Measurements from ENCODE around the gene PABPN1. TPM values are rescaled to one million over a fixed set of nuclear protein-coding genes. Genes with fewer than 3 reads are reported as not detected.

PABPN1 gene
- total and polyA plus RNA-seq, 4 donors: 40.9 to 59.6 (median 48.0) TPM

DNA sequence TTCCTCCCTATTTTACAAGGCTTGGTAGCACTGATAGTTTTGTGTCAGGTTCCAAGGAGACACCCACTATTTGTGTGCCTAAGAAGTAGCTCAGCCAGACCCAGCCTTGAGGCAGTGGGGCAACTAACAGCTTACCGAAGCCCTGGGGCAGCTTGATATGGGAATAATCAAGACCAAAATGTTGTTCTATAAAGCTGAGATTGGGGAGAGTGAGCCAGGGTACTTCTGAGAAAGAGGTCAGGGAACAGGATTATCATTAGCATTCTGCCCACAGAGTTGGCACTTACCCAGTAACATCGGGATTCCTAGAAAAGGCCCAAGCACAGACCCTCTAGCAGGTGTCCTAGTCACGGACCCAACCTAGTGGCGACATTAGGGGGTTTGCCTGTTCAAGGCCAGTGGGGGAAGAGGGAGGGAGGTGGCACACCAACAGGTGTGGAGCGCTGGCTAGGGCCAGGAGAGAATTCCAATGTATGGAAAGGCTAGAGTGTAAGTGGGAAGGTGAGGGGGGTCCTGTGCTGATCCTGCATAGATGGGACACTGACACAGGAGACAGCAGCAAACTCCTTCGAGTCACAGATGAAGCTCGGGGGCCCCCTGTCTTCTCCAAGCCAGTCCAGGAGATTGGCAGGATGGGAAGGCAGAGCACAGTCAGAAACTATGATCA is 23.5 kb upstream of the PABPN1 start:
- TF ChIP-seq FOXA1 (IDR thresholded peaks at IDR 0.05): no peak
- TF ChIP-seq, protein P1, sequence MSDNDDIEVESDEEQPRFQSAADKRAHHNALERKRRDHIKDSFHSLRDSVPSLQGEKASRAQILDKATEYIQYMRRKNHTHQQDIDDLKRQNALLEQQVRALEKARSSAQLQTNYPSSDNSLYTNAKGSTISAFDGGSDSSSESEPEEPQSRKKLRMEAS (IDR thresholded peaks at IDR 0.05): no peak
- no peak for TF ChIP-seq HNF4A (conservative IDR thresholded peaks at IDR 0.05)
- TF ChIP-seq, protein P2, sequence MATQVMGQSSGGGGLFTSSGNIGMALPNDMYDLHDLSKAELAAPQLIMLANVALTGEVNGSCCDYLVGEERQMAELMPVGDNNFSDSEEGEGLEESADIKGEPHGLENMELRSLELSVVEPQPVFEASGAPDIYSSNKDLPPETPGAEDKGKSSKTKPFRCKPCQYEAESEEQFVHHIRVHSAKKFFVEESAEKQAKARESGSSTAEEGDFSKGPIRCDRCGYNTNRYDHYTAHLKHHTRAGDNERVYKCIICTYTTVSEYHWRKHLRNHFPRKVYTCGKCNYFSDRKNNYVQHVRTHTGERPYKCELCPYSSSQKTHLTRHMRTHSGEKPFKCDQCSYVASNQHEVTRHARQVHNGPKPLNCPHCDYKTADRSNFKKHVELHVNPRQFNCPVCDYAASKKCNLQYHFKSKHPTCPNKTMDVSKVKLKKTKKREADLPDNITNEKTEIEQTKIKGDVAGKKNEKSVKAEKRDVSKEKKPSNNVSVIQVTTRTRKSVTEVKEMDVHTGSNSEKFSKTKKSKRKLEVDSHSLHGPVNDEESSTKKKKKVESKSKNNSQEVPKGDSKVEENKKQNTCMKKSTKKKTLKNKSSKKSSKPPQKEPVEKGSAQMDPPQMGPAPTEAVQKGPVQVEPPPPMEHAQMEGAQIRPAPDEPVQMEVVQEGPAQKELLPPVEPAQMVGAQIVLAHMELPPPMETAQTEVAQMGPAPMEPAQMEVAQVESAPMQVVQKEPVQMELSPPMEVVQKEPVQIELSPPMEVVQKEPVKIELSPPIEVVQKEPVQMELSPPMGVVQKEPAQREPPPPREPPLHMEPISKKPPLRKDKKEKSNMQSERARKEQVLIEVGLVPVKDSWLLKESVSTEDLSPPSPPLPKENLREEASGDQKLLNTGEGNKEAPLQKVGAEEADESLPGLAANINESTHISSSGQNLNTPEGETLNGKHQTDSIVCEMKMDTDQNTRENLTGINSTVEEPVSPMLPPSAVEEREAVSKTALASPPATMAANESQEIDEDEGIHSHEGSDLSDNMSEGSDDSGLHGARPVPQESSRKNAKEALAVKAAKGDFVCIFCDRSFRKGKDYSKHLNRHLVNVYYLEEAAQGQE (IDR thresholded peaks at IDR 0.05): no peak
- TF ChIP-seq RXRA (IDR thresholded peaks at IDR 0.05): no peak
- TF ChIP-seq HNF4G (IDR thresholded peaks at IDR 0.05): no peak
- no peak for TF ChIP-seq JUND (IDR thresholded peaks at IDR 0.05)
- TF ChIP-seq, protein P3, sequence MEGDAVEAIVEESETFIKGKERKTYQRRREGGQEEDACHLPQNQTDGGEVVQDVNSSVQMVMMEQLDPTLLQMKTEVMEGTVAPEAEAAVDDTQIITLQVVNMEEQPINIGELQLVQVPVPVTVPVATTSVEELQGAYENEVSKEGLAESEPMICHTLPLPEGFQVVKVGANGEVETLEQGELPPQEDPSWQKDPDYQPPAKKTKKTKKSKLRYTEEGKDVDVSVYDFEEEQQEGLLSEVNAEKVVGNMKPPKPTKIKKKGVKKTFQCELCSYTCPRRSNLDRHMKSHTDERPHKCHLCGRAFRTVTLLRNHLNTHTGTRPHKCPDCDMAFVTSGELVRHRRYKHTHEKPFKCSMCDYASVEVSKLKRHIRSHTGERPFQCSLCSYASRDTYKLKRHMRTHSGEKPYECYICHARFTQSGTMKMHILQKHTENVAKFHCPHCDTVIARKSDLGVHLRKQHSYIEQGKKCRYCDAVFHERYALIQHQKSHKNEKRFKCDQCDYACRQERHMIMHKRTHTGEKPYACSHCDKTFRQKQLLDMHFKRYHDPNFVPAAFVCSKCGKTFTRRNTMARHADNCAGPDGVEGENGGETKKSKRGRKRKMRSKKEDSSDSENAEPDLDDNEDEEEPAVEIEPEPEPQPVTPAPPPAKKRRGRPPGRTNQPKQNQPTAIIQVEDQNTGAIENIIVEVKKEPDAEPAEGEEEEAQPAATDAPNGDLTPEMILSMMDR (IDR thresholded peaks at IDR 0.05; ENCODE audit: low read depth, low read length, missing input control): no peak
- no peak for TF ChIP-seq EGR1 (IDR thresholded peaks at IDR 0.05; ENCODE audit: low read depth in 2 of 2)
- Histone ChIP-seq H3K27me3 (ENCODE audit: control insufficient read depth in 4 of 4, insufficient read depth in 4 of 4, low read length in 3 of 4) (no peaks in the 10 kb centered on the region), H3K4me3 (ENCODE audit: low read depth in 1 of 3, low read length in 3 of 3) (no peak overlapping the region), H3K4me1 (ENCODE audit: control insufficient read depth in 4 of 4, insufficient read depth in 4 of 4, low read length in 3 of 4) (peaks cover 0 to 21% (median 13%) of the 10 kb centered on the region in 4 donors), H3K9ac (ENCODE audit: low read depth in 1 of 2, low read length in 2 of 2) (no peak overlapping the region), H3K36me3 (ENCODE audit: control insufficient read depth in 4 of 4, insufficient read depth in 3 of 4, low read depth in 1 of 4, low read length in 3 of 4) (peaks cover 0 to 5% (median 2%) of the 10 kb centered on the region in 4 donors), H3K27ac (ENCODE audit: low read depth in 1 of 2, low read length in 2 of 2) (no peak overlapping the region), H3K9me3 (ENCODE audit: control insufficient read depth in 4 of 4, low read length in 3 of 4) (no peaks in the 10 kb centered on the region)
- WGBS: 93% methylated on average over 7 of the region's 7 CpGs
- no peak for DNase-seq (ENCODE audit: low spot score)

DNA sequence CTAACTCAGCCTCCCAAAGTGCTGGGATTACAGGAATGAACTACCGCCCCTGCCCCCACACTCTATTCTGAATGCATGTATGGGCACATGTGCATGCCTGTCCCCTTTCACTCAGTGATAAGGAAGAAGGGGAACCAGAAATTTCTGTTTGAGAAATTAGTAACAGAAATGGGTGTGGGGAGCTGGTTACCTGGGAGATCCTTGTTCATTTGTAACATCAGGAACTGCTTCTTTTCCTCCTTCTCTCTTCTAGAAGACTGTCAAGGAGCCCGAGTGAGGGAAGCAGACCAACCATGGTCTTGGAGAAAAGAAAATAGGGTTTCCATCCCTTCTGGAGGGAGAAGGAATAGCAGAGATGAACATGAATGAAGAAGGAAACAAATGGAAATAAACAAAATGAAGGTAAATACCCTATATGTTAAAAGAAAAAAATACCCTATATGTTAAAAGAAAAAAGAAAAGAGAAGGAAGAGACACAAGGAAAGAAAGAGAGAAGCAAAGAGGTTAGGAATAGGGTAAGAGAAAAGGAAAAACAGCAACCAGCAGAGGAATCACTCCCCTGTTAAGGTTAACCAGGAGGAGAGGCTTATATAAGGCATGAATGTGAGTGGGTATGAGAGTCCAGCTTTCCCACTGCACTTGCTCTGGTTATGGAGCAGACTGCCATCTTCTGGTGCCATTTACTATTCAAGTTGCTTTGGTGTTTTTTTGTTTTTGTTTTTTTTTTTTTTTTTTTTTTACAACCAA is 21.9 kb upstream of the PABPN1 start:
- H3K4me1 ChIP-seq (ENCODE audit: control insufficient read depth in 4 of 4, insufficient read depth in 4 of 4, low read length in 3 of 4): peaks cover 0 to 24% (median 14%) of the 10 kb centered on the region in 4 donors
- no peaks in the 10 kb centered on the region for H3K27me3 ChIP-seq (ENCODE audit: control insufficient read depth in 4 of 4, insufficient read depth in 4 of 4, low read length in 3 of 4)
- peaks cover 0 to 5% (median 2%) of the 10 kb centered on the region in 4 donors for H3K36me3 ChIP-seq (ENCODE audit: control insufficient read depth in 4 of 4, insufficient read depth in 3 of 4, low read depth in 1 of 4, low read length in 3 of 4)
- H3K4me3 ChIP-seq (ENCODE audit: low read depth in 1 of 3, low read length in 3 of 3): no peak overlapping the region
- H3K27ac ChIP-seq (ENCODE audit: low read depth in 1 of 2, low read length in 2 of 2): no peak overlapping the region
- no peak for DNase-seq (ENCODE audit: low spot score)
- 89% methylated on average over 2 of the region's 2 CpGs for WGBS
- H3K9ac ChIP-seq (ENCODE audit: low read depth in 1 of 2, low read length in 2 of 2): no peak overlapping the region
- TF ChIP-seq EGR1 (IDR thresholded peaks at IDR 0.05; ENCODE audit: low read depth in 2 of 2) (no peak), HNF4G (IDR thresholded peaks at IDR 0.05) (no peak), TAF1 (conservative IDR thresholded peaks at IDR 0.05) (no peak), GABPA (IDR thresholded peaks at IDR 0.05 in 1 of 2, conservative IDR thresholded peaks at IDR 0.05 in 1 of 2) (no peak), YY1 (IDR thresholded peaks at IDR 0.05) (no peak), HNF4A (conservative IDR thresholded peaks at IDR 0.05) (peak in 1 of 2 donors; percentile 13), RAD21 (IDR thresholded peaks at IDR 0.05) (peak; percentile 46 to 51), SP1 (IDR thresholded peaks at IDR 0.05) (no peak)
- TF ChIP-seq, protein P3 (IDR thresholded peaks at IDR 0.05; ENCODE audit: low read depth, low read length, missing input control): peak; percentile 6
- TF ChIP-seq, protein P4, sequence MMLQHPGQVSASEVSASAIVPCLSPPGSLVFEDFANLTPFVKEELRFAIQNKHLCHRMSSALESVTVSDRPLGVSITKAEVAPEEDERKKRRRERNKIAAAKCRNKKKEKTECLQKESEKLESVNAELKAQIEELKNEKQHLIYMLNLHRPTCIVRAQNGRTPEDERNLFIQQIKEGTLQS (IDR thresholded peaks at IDR 0.05): no peak
- H3K9me3 ChIP-seq (ENCODE audit: control insufficient read depth in 4 of 4, low read length in 3 of 4): no peaks in the 10 kb centered on the region
